Measurements from ENCODE around the gene MYT1.

- TF ChIP-seq CTCF (conservative IDR thresholded peaks at IDR 0.05), result no peak
- no peak; the same call in 1 of the 2 replicates for TF ChIP-seq EZH2 (IDR thresholded peaks at IDR 0.05; ENCODE audit: low read depth)
Observed at GRCh38 chr20:64165866-64166600, 1.8 kb downstream of the MYT1 start.

All from PC-9 (cell line).